Measurements from ENCODE around the gene EPHA4. TPM values are rescaled to one million over a fixed set of nuclear protein-coding genes. Genes with fewer than 3 reads are reported as not detected.
A peak's percentile ranks its signal among the peaks of the same experiment; 100 is the strongest.

The EPHA4 gene
- total RNA-seq, 1 donor from 2014 or later: 51.2 TPM

- H3K27me3 ChIP-seq: no peaks in the 10 kb centered on the region
- peaks cover 0 to 4% of the 10 kb centered on the region in 2 donors for H3K36me3 ChIP-seq
- TF ChIP-seq CTCF (IDR thresholded peaks at IDR 0.05): no peak
- peaks cover 7 to 11% of the 10 kb centered on the region in 2 donors for H3K4me1 ChIP-seq
- H3K4me3 ChIP-seq: peak overlapping the region in 1 of 2 donors; percentile 29
- no peak for DNase-seq (ENCODE audit: low spot score in 2 of 2)
- peak overlapping the region; percentile 28 to 31 for H3K27ac ChIP-seq
- intact Hi-C loops (cut with DNase I): no loop called here
- no peaks in the 10 kb centered on the region for H3K9me3 ChIP-seq
Observed at GRCh38 chr2:221568299-221568698, 3.8 kb downstream of the EPHA4 start.

DNA sequence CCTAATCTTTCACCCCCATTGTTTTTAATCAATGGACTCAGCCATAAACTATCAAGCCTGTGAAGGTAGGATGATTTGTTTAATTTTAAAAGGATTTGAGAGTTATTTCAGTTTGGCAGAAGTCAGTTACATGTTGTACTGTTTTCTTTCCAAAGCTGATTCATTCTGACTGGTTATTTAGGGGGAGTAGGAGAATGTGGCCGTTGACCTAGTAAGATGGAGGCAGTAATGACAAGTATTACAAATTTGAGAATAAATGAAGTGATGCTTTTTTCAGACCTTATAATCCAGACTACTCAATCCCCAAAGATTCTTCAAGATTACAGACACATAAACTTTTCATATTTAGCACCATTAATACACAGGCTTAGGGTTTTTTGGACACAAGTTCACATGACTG, 4.3 kb downstream of the EPHA4 start:
- peaks cover 7 to 11% of the 10 kb centered on the region in 2 donors for H3K4me1 ChIP-seq
- peak overlapping the region; percentile 28 to 31 for H3K27ac ChIP-seq
- H3K36me3 ChIP-seq: peaks cover 0 to 4% of the 10 kb centered on the region in 2 donors
- no peaks in the 10 kb centered on the region for H3K27me3 ChIP-seq
- intact Hi-C loops (cut with DNase I): no loop called here
- H3K4me3 ChIP-seq: peak overlapping the region in 1 of 2 donors; percentile 29
- TF ChIP-seq CTCF (IDR thresholded peaks at IDR 0.05): no peak
- H3K9me3 ChIP-seq: no peaks in the 10 kb centered on the region
- DNase-seq (ENCODE audit: low spot score in 2 of 2): no peak

DNA sequence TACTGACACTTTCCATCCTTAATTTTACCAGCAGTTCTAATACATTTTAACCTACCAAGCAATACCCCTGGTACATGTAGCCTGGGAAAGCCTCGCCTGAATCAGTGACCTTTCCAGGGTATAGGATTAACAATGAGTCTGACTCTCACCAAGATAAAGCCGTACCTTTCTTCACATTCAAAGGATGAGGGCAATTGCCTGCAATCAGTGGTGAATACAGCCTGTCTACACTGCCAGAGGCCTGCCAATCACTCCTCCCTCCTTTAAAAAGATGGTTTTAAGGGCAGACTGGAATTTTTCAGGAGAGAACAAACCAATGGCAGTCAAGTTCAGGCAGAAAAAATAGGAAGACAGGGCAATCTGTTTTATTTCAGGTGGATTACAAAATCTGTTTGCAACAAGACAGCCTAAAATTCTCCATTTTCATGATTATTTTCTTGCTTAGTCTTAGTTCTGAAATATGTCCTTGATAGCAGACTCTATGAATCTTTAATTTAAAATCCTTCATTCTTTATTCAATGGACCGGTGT, 4.8 kb downstream of the EPHA4 start:
- DNase-seq (ENCODE audit: low spot score in 2 of 2): no peak
- intact Hi-C loops (cut with DNase I): no loop called here
- TF ChIP-seq CTCF (IDR thresholded peaks at IDR 0.05): no peak

GRCh38 chr2:221563270-221563985, 8.7 kb downstream of the EPHA4 start:
- no peak overlapping the region for H3K27ac ChIP-seq
- no peak overlapping the region for H3K4me3 ChIP-seq
- H3K4me1 ChIP-seq: peaks cover 0 to 2% of the 10 kb centered on the region in 2 donors
- no peak for TF ChIP-seq CTCF (IDR thresholded peaks at IDR 0.05)
- DNase-seq (ENCODE audit: low spot score in 2 of 2): no peak
- intact Hi-C loops (cut with DNase I): no loop called here
- no peaks in the 10 kb centered on the region for H3K27me3 ChIP-seq
- H3K36me3 ChIP-seq: peaks cover 0 to 4% of the 10 kb centered on the region in 2 donors
- no peaks in the 10 kb centered on the region for H3K9me3 ChIP-seq

More for the DNA sequence above, 4.8 kb downstream of the EPHA4 start:
- peaks cover 7 to 11% of the 10 kb centered on the region in 2 donors for H3K4me1 ChIP-seq
- peak overlapping the region; percentile 12 to 28 for H3K27ac ChIP-seq
- no peaks in the 10 kb centered on the region for H3K9me3 ChIP-seq
- peaks cover 0 to 4% of the 10 kb centered on the region in 2 donors for H3K36me3 ChIP-seq
- no peaks in the 10 kb centered on the region for H3K27me3 ChIP-seq
- H3K4me3 ChIP-seq: peak overlapping the region in 1 of 2 donors; percentile 29

GRCh38 chr2:221562226-221562625, 9.9 kb downstream of the EPHA4 start:
- no peak overlapping the region for H3K27ac ChIP-seq
- no peak for DNase-seq (ENCODE audit: low spot score in 2 of 2)
- no peaks in the 10 kb centered on the region for H3K9me3 ChIP-seq
- no peak overlapping the region for H3K4me3 ChIP-seq
- peaks cover 0 to 4% of the 10 kb centered on the region in 2 donors for H3K36me3 ChIP-seq
- TF ChIP-seq CTCF (IDR thresholded peaks at IDR 0.05): no peak
- no peaks in the 10 kb centered on the region for H3K27me3 ChIP-seq
- intact Hi-C loops (cut with DNase I): no loop called here
- H3K4me1 ChIP-seq: peaks cover 0 to 2% of the 10 kb centered on the region in 2 donors

Measured in ascending aorta (tissue), 2 donors.